GM12872 (cell line): ENCODE results near the gene FRS2.

ENCODE experiments used
- CTCF ChIP-seq: IDR thresholded peaks from 3 replicates; pipeline ENCODE4 v1.5.1; 2011; ENCODE audit warnings: low read depth, mild to moderate bottlenecking, low read length, moderate library complexity; ENCODE audit not compliant: insufficient read depth

Gene FRS2

GRCh38 chr12:69431591-69432222, 38.5 kb upstream of the FRS2 start:
- TF ChIP-seq CTCF = no peak

- TF ChIP-seq CTCF = no peak
These were observed 36.5 kb upstream of the FRS2 start for GRCh38 chr12:69433653-69434052.

- TF ChIP-seq CTCF = no peak
These were observed 34.5 kb upstream of the FRS2 start for GRCh38 chr12:69435644-69436043.

- TF ChIP-seq CTCF = no peak
These were observed 33.1 kb upstream of the FRS2 start for GRCh38 chr12:69437073-69437472.

- no peak for TF ChIP-seq CTCF
These were observed 31.6 kb upstream of the FRS2 start for GRCh38 chr12:69438539-69438938.

GRCh38 chr12:69440016-69440415, 30.2 kb upstream of the FRS2 start:
- TF ChIP-seq CTCF = no peak

- TF ChIP-seq CTCF = no peak
These were observed 29.3 kb upstream of the FRS2 start for GRCh38 chr12:69440886-69441285.
